Astrocyte of the cerebellum (primary cell): Measurements from ENCODE around the gene KLHDC10.
A peak's percentile ranks its signal among the peaks of the same experiment; 100 is the strongest.
"Not testable (repeated sequence)": the region's sequence is repeated elsewhere in the genome, so short reads cannot be mapped to it uniquely, and the experiment has no call there.

Experiments used
- DNase-seq: peaks from one replicate; pipeline ENCODE4 v3.0.0-alpha.2; 2011; ENCODE audit warnings: low read depth
- H3K4me3 ChIP-seq: 2 replicates; pipeline ENCODE4 v1.5.1; 2011; ENCODE audit warnings: mild to moderate bottlenecking, low read depth, low read length, moderate library complexity
- in situ Hi-C: cut with HindIII; loops from 2 replicates; pipeline ENCODE4 v1.10.0; 2017; ENCODE audit warnings: low sequenced_read_pairs
- TF ChIP-seq, protein P1 (sequence below): IDR thresholded peaks from 2 replicates; pipeline ENCODE4 v1.5.1; 2012; ENCODE audit warnings: low read length, low read depth, moderate library complexity, mild to moderate bottlenecking; ENCODE audit errors: missing control alignments

The KLHDC10 gene

DNA sequence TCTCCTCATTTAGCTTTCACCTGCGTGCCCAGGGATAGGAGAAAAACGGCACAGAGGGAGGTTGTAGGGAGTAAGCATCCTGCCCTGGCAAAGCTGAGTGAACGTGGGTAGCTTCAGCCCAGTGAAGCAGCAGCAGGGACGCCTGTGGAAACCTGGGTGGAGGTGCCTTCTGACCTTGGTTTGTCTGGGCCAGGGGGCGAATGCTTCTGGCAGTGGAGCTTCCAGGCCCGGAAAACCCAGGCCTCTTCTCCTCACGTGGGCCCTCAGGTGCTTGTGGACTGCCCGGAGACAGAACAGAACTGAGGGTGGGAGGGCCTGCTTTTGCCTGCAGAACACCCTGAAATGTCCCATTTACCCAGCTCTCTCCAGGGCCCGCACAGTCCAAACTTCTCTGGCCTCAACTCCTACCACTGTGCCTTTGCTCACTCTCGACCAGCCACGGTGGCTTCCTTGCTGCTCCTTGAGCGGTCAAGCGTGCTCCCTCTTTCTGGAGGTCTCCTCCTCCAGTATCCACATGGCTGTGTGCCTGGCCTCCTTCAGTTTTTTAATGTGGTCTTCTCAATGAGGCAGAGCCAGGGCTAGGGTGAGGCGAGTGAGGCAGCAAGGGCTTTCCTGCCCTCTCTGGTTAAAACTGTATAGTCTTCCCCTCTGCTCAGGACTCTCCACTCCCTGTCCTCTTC is 72.5 kb downstream of the KLHDC10 start:
- TF ChIP-seq, protein P1, sequence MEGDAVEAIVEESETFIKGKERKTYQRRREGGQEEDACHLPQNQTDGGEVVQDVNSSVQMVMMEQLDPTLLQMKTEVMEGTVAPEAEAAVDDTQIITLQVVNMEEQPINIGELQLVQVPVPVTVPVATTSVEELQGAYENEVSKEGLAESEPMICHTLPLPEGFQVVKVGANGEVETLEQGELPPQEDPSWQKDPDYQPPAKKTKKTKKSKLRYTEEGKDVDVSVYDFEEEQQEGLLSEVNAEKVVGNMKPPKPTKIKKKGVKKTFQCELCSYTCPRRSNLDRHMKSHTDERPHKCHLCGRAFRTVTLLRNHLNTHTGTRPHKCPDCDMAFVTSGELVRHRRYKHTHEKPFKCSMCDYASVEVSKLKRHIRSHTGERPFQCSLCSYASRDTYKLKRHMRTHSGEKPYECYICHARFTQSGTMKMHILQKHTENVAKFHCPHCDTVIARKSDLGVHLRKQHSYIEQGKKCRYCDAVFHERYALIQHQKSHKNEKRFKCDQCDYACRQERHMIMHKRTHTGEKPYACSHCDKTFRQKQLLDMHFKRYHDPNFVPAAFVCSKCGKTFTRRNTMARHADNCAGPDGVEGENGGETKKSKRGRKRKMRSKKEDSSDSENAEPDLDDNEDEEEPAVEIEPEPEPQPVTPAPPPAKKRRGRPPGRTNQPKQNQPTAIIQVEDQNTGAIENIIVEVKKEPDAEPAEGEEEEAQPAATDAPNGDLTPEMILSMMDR, result no peak
- in situ Hi-C loops, result no loop called here
- no peak overlapping the region for H3K4me3 ChIP-seq
- DNase-seq, result no peak

DNA sequence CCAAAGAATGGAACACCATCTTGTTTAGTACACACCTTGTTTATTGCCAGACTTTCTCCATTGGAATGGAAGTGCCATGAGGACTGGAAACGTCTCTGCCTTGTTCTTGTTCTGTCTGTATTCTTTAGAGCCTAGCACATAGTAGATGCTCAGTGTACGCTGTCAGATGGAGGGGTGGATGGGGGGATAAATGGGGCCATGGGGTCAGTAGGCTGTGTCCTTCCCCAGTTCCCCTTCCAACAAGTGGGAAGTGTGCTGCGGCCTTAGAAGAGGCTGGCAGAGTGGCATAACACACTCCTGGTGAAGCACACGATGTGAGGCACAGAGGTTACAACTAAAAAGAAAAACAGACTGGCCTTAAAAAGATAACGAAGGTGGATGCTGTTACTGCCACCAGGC is 73.0 kb downstream of the KLHDC10 start:
- in situ Hi-C loops, result no loop called here

GRCh38 chr7:130143986-130144311 is 73.6 kb downstream of the KLHDC10 start:
- in situ Hi-C loops, result no loop called here
- no peak for DNase-seq
- no peak overlapping the region for H3K4me3 ChIP-seq
- TF ChIP-seq, protein P1, result no peak

More for the DNA sequence above, 73.0 kb downstream of the KLHDC10 start:
- DNase-seq, result no peak
- TF ChIP-seq, protein P1, result no peak
- no peak overlapping the region for H3K4me3 ChIP-seq

DNA sequence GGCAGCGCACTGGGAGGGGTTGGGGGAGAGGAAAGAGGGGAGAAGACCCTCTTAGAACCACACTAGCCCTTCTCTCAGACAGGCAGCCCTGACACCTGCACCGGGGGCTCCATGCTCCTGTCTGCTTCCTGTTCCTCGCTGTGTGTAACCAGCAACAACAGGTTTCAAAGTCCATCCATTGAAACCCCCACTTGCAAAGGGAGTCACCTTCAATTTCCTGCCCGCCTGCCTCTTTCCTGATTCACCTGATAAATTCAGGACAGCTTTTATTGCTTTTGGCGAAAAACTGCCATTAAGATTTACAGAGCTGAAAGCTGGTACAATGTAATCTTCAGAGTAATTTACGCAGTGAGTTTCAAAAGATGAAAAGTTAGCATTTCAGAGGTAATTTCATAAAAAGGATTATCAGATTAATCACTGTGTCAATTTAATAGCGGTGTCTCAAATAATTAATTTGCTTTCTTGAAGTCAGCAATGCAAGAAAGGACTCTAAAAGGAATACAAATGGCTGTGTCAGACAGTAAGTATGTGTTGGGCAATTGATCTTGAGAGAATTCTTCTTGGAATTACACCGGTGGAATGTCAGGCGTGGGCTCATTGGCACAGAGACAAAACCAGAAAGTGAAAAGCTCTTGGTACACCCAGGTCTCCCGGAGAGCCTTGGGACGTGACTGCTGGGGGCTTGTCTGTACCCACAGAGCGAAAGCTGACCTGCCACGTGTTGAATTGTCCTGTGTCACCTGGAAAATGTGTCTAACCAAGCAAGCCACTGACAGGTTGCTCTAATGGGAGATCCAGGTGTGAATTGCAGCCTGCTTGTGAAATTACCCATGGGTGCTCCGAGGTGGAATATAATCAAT is 74.2 kb downstream of the KLHDC10 start:
- in situ Hi-C loops, result no loop called here
- DNase-seq, result peak; percentile 36
- TF ChIP-seq, protein P1, result no peak
- H3K4me3 ChIP-seq, result no peak overlapping the region

DNA sequence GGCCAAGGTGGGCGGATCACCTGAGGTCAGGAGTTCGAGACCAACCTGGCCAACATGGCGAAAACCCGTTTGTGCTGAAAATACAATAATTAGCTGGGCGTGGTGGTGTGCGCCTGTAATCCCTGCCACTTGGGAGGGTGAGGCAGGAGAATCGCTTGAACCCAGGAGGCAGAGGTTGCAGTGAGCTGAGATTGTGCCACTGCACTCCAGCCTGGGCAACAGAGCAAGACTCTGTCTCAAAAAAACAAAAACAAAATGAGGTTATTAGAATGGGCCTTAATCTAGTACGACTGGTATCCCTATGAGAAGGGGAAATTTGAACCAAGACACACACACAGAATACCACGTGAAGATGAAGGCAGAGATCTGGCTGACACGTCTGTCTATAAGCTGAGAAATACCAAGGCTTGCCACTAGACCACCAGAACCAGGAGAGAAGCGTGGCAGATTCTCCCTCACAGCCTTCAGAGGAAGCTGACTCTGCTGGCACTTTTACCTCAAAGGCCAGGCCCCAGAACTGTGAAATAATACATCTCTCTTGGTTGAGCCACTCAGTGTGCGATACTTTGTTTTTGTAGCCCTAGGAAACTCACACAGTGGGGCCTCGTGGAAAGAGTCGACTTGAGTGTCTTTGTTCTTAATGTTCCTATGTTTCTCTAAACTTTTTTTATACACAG is 75.2 kb downstream of the KLHDC10 start:
- in situ Hi-C loops, result no loop called here
- no peak overlapping the region for H3K4me3 ChIP-seq
- TF ChIP-seq, protein P1, result no peak
- no peak for DNase-seq

DNA sequence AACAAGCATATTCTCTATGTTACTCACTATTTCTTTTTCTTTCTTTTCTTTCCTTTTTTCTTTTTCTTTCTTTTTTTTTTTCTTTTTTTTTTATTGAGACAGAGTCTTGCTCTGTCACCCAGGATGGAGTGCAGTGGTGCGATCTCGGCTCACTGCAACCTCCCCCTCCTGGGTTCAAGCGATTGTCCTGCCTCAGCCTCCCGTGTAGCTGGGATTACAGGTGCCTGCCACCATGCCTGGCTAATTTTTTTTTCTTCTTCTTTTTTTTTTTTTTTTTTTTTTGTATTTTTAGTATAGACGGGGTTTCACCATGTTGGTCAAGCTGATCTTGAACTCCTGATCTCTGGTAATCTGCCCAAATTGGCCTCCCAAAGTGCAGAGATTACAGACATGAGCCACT is 75.8 kb downstream of the KLHDC10 start:
- H3K4me3 ChIP-seq, DNase-seq, in situ Hi-C loops: not testable (repeated sequence)
